Measurements from ENCODE around the gene KRTAP10-2.

DNA sequence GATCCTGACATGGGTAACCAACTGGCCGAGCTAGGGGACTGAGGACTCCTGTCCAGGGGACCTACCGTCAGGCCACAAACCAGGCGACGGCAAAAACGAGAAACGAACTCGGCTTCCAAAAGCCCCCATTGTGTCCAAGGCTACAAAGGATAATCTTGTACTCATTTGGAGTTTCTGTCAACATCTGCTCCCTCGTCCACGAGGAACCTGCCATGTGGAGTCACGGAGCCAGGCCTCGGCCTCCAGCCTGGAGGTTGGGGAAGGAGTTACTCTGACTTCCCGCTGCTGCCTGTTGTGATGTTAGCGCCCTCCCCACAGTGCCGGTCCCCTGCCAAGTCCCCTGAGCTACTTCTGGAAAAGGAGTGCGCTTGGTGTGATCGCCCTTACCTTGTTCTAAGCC lies 18.6 kb downstream of the KRTAP10-2 start:
- TF ChIP-seq POLR2A (IDR thresholded peaks at IDR 0.05; ENCODE audit: low read length), result no peak
- no peak for TF ChIP-seq GATA1 (IDR thresholded peaks at IDR 0.05; ENCODE audit: low read depth, low read length)

Measured in erythroblast (primary cell).